SK-N-SH treated with all-trans-retinoic acid at 6 μM for 48 hours (cell line): ENCODE measurements around the gene HGS.
A peak's percentile ranks its signal among the peaks of the same experiment; 100 is the strongest.

Experiments
- ATAC-seq: fragments of 200-7000 bp; cut with Tn5 transposase; 3 replicates; pipeline ENCODE4 v1.9.1; 2020; ENCODE audit warnings: mild to moderate bottlenecking, moderate library complexity
- ARNTL ChIP-seq: fragments of 450-650 bp; formaldehyde crosslinking; IDR thresholded peaks from 2 replicates; pipeline ENCODE4 v1.5.0; 2020; ENCODE audit warnings: low read depth, mild to moderate bottlenecking, moderate library complexity, borderline replicate concordance
- CSDC2 ChIP-seq: fragments of 250-450 bp; sonication (Bioruptor Pico); IDR thresholded peaks from 2 replicates; pipeline ENCODE4 v1.5.0; 2020; ENCODE audit warnings: mild to moderate bottlenecking, moderate library complexity
- CSRNP3 ChIP-seq: fragments of 250-450 bp; sonication (Bioruptor Pico); IDR thresholded peaks from 2 replicates; pipeline ENCODE4 v1.5.1; 2021; ENCODE audit warnings: mild to moderate bottlenecking, moderate library complexity
- ESRRG ChIP-seq: fragments of 250-450 bp; sonication (Bioruptor Pico); IDR thresholded peaks from 2 replicates; pipeline ENCODE4 v1.6.1; 2021; ENCODE audit warnings: mild to moderate bottlenecking
- GLIS3 ChIP-seq: fragments of 250-450 bp; sonication (Bioruptor Pico); IDR thresholded peaks from 2 replicates; pipeline ENCODE4 v1.5.0; 2020; ENCODE audit warnings: mild to moderate bottlenecking, moderate library complexity
- ISL1 ChIP-seq: fragments of 250-450 bp; sonication (Bioruptor Pico); IDR thresholded peaks from 2 replicates; pipeline ENCODE4 v2.1.2; 2022; ENCODE audit warnings: mild to moderate bottlenecking, moderate library complexity
- OSR1 ChIP-seq: fragments of 250-450 bp; sonication (Bioruptor Pico); IDR thresholded peaks from 2 replicates; pipeline ENCODE4 v1.8.0; 2022; ENCODE audit warnings: moderate library complexity, mild to moderate bottlenecking, inconsistent platforms
- PATZ1 ChIP-seq: fragments of 250-450 bp; sonication (Bioruptor Pico); IDR thresholded peaks from 2 replicates; pipeline ENCODE4 v1.8.0; 2020; ENCODE audit warnings: mild to moderate bottlenecking, moderate library complexity, borderline replicate concordance
- POU6F1 ChIP-seq: fragments of 250-450 bp; sonication (Bioruptor Pico); IDR thresholded peaks from 2 replicates; pipeline ENCODE4 v1.8.0; 2021; ENCODE audit warnings: low read depth, mild to moderate bottlenecking, moderate library complexity, borderline replicate concordance
- PPARA ChIP-seq: fragments of 250-450 bp; sonication (Bioruptor Pico); IDR thresholded peaks from 2 replicates; pipeline ENCODE4 v1.5.0; 2020; ENCODE audit warnings: mild to moderate bottlenecking, borderline replicate concordance
- RARB ChIP-seq: fragments of 250-450 bp; sonication (Bioruptor Pico); IDR thresholded peaks from 2 replicates; pipeline ENCODE4 v1.8.0; 2021; ENCODE audit warnings: mild to moderate bottlenecking, moderate library complexity
- TCF4 ChIP-seq: fragments of 250-450 bp; sonication (Bioruptor Pico); IDR thresholded peaks from 2 replicates; pipeline ENCODE4 v1.8.0; 2021; ENCODE audit warnings: mild to moderate bottlenecking, moderate library complexity, borderline replicate concordance
- TSHZ2 ChIP-seq: fragments of 250-450 bp; sonication (Bioruptor Pico); IDR thresholded peaks from 2 replicates; pipeline ENCODE4 v1.5.0; 2020; ENCODE audit warnings: mild to moderate bottlenecking, moderate library complexity
- ZC3H10 ChIP-seq: fragments of 250-450 bp; sonication (Bioruptor Pico); IDR thresholded peaks from 2 replicates; pipeline ENCODE4 v1.5.1; 2021; ENCODE audit warnings: mild to moderate bottlenecking, moderate library complexity
- ZFP3 ChIP-seq: fragments of 250-450 bp; sonication (Bioruptor Pico); IDR thresholded peaks from 2 replicates; pipeline ENCODE4 v1.5.0; 2020; ENCODE audit warnings: mild to moderate bottlenecking, moderate library complexity
- ZFP30 ChIP-seq: fragments of 450-650 bp; formaldehyde crosslinking; IDR thresholded peaks from 2 replicates; pipeline ENCODE4 v1.5.0; 2022; ENCODE audit warnings: mild to moderate bottlenecking, moderate library complexity
- ZNF70 ChIP-seq: fragments of 450-650 bp; formaldehyde crosslinking; IDR thresholded peaks from 2 replicates; pipeline ENCODE4 v1.5.0; 2020; ENCODE audit warnings: mild to moderate bottlenecking, moderate library complexity

HGS gene

GRCh38 chr17:81713004-81713555 lies 29.3 kb downstream of the HGS start:
- no peak for TF ChIP-seq OSR1 (CRISPR knock-in tag)
- TF ChIP-seq ESRRG (CRISPR knock-in tag) = no peak
- TF ChIP-seq ZC3H10 = no peak
- no peak for TF ChIP-seq ARNTL
- no peak for TF ChIP-seq RARB (CRISPR knock-in tag)
- no peak for TF ChIP-seq POU6F1 (CRISPR knock-in tag)
- no peak for TF ChIP-seq CSRNP3 (CRISPR knock-in tag)
- TF ChIP-seq ISL1 = no peak
- no peak for TF ChIP-seq GLIS3 (CRISPR knock-in tag)
- no peak for TF ChIP-seq PATZ1
- TF ChIP-seq ZFP30 (CRISPR knock-in tag) = no peak
- TF ChIP-seq ZFP3 (CRISPR knock-in tag) = no peak
- no peak for TF ChIP-seq TSHZ2 (CRISPR knock-in tag)

GRCh38 chr17:81713556-81714411 lies 30.0 kb downstream of the HGS start:
- peak; percentile 0; the same call in 1 of the 3 replicates for ATAC-seq
- no peak for TF ChIP-seq TSHZ2 (CRISPR knock-in tag)
- TF ChIP-seq PATZ1 = no peak
- TF ChIP-seq PPARA (CRISPR knock-in tag) = no peak
- TF ChIP-seq RARB (CRISPR knock-in tag) = no peak
- TF ChIP-seq ZNF70 (CRISPR knock-in tag) = no peak
- TF ChIP-seq OSR1 (CRISPR knock-in tag) = no peak
- no peak for TF ChIP-seq ZC3H10
- no peak for TF ChIP-seq TCF4
- TF ChIP-seq CSDC2 (CRISPR knock-in tag) = no peak
- no peak for TF ChIP-seq ZFP30 (CRISPR knock-in tag)

More at GRCh38 chr17:81713004-81713555, 29.3 kb downstream of the HGS start:
- peak; percentile 3 for ATAC-seq
